ENCODE measurements around the gene CEP20. TPM values are rescaled to one million over a fixed set of nuclear protein-coding genes. Genes with fewer than 3 reads are reported as not detected.

CEP20 gene
- total RNA-seq, 4 donors from 2014 or later = 31.2 to 45.1 (median 39.5) TPM

- Histone ChIP-seq H3K4me1 (peaks cover 10% of the 10 kb centered on the region), H3K27ac (no peak overlapping the region), H3K36me3 (no peaks in the 10 kb centered on the region), H3K9me3 (peaks cover 4% of the 10 kb centered on the region), H3K4me3 (no peak overlapping the region), H3K27me3 (no peaks in the 10 kb centered on the region)
- WGBS = 96% methylated on average over 5 of the region's 5 CpGs
- TF ChIP-seq POLR2AphosphoS5 (IDR thresholded peaks at IDR 0.05) = no peak
- no peak for TF ChIP-seq POLR2A (IDR thresholded peaks at IDR 0.05)
- no peak for TF ChIP-seq EP300 (IDR thresholded peaks at IDR 0.05)
- no peak for TF ChIP-seq CTCF (IDR thresholded peaks at IDR 0.05)
- no peak for DNase-seq (ENCODE audit: low spot score in 2 of 2)
Observed at GRCh38 chr16:15903960-15904359, 15.6 kb upstream of the CEP20 start.

GRCh38 chr16:15900901-15901500 is 12.6 kb upstream of the CEP20 start:
- TF ChIP-seq POLR2AphosphoS5 (IDR thresholded peaks at IDR 0.05) = no peak
- no peak for TF ChIP-seq CTCF (IDR thresholded peaks at IDR 0.05)
- no peak for TF ChIP-seq EP300 (IDR thresholded peaks at IDR 0.05)
- H3K27ac ChIP-seq = peak overlapping the region; percentile 67
- H3K36me3 ChIP-seq = no peaks in the 10 kb centered on the region
- H3K4me1 ChIP-seq = peaks cover 10% of the 10 kb centered on the region
- DNase-seq (ENCODE audit: low spot score in 2 of 2) = no peak
- no peak overlapping the region for H3K4me3 ChIP-seq
- 48% methylated on average over 6 of the region's 6 CpGs for WGBS
- H3K27me3 ChIP-seq = no peaks in the 10 kb centered on the region
- H3K9me3 ChIP-seq = peaks cover 4% of the 10 kb centered on the region

- Histone ChIP-seq H3K9me3 (no peaks in the 10 kb centered on the region), H3K27ac (peak overlapping the region; percentile 67), H3K27me3 (no peaks in the 10 kb centered on the region), H3K36me3 (no peaks in the 10 kb centered on the region), H3K4me3 (no peak overlapping the region), H3K4me1 (peaks cover 10% of the 10 kb centered on the region)
- DNase-seq (ENCODE audit: low spot score in 2 of 2) = no peak
- WGBS = 76% methylated on average over 3 of the region's 3 CpGs
- no peak for TF ChIP-seq CTCF (IDR thresholded peaks at IDR 0.05)
- TF ChIP-seq POLR2AphosphoS5 (IDR thresholded peaks at IDR 0.05) = no peak
- TF ChIP-seq POLR2A (IDR thresholded peaks at IDR 0.05) = no peak
- TF ChIP-seq EP300 (IDR thresholded peaks at IDR 0.05) = no peak
Observed at GRCh38 chr16:15900357-15900756, 12.0 kb upstream of the CEP20 start.

- WGBS = 44% methylated on average over 9 of the region's 9 CpGs
- Histone ChIP-seq H3K27ac (peak overlapping the region; percentile 67), H3K4me1 (peaks cover 13% of the 10 kb centered on the region), H3K9me3 (no peaks in the 10 kb centered on the region), H3K27me3 (no peaks in the 10 kb centered on the region), H3K36me3 (no peaks in the 10 kb centered on the region), H3K4me3 (no peak overlapping the region)
- no peak for TF ChIP-seq POLR2A (IDR thresholded peaks at IDR 0.05)
- no peak for TF ChIP-seq CTCF (IDR thresholded peaks at IDR 0.05)
- TF ChIP-seq EP300 (IDR thresholded peaks at IDR 0.05) = no peak
- TF ChIP-seq POLR2AphosphoS5 (IDR thresholded peaks at IDR 0.05) = no peak
- DNase-seq (ENCODE audit: low spot score in 2 of 2) = no peak
Observed at GRCh38 chr16:15899538-15900100, 11.2 kb upstream of the CEP20 start.

- H3K4me1 ChIP-seq = peaks cover 13% of the 10 kb centered on the region
- WGBS = 90% methylated on average over 6 of the region's 6 CpGs
- H3K9me3 ChIP-seq = no peaks in the 10 kb centered on the region
- no peaks in the 10 kb centered on the region for H3K36me3 ChIP-seq
- TF ChIP-seq POLR2AphosphoS5 (IDR thresholded peaks at IDR 0.05) (no peak), POLR2A (IDR thresholded peaks at IDR 0.05) (no peak), EP300 (IDR thresholded peaks at IDR 0.05) (no peak), CTCF (IDR thresholded peaks at IDR 0.05) (no peak)
- H3K27ac ChIP-seq = no peak overlapping the region
- no peaks in the 10 kb centered on the region for H3K27me3 ChIP-seq
- no peak for DNase-seq (ENCODE audit: low spot score in 2 of 2)
- H3K4me3 ChIP-seq = no peak overlapping the region
Observed at GRCh38 chr16:15898654-15899053, 10.3 kb upstream of the CEP20 start.

Measured in suprapubic skin (tissue), 4 donors.